HUDEP-2 (cell line): Measurements from ENCODE around the gene EDEM1.
A peak's percentile ranks its signal among the peaks of the same experiment; 100 is the strongest.

Experiments used
- DNase-seq, 76 experiments: peaks; one replicate each; lab custom pipeline; 2025; ENCODE audit not compliant: unreplicated experiment in 76 of 76; lab: John Stamatoyannopoulos, UW

EDEM1 gene

DNA sequence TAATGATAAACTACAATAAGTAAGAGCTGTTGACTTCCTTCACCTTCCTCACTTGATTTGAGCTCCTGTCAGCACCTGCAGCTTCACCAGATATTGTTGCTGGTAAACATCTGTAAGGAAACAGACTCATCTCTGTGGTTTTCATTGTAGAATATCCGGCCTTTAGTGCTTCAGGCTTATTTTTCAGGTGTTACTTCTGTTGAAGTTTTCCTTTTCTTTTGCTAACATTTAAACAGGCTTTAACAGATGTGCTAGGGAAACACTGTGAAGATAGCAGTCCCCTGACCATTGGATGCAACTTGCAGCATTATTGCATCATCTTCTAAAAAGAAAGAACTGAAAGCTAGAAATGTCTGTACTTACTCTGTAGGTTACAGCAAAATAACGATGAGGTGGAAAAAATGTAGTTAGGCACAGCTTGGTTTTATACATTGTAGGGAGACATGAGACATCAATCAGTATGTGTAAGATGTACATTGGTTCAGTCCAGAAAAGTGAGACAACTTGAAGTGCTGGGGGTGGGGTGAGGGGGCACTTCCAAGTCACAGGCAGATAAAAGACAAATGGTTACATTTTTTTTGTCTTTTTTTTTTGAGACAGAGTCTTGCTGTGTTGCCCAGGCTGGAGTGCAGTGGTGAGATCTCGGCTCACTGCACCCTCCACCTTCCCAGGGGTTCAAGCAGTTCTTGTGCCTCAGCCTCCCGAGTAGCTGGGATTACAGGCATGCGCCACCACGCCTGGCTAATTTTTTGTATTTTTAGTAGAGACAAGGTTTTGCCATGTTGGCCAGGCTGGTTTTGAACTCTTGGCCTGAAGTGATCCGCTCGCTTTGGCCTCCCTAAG lies 10.2 kb downstream of the EDEM1 start:
- no peak for DNase-seq

DNA sequence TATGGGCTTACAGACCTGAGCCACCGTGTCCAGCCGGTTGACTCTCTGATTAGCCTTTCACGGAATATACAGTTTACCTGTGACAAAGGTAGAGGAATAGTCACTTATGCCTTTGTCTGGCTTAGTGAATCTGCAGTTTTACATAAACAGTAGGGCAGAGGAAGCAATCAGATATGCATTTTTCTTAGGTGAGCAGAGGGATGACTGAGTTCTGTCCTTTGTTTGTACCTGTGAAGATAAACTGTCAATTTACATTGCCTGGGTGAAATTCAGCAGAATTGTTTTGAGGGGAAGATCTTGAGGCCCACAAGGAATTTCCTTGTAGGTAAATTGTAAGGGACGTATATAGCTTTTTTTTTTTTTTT lies 10.8 kb downstream of the EDEM1 start:
- no peak for DNase-seq

DNA sequence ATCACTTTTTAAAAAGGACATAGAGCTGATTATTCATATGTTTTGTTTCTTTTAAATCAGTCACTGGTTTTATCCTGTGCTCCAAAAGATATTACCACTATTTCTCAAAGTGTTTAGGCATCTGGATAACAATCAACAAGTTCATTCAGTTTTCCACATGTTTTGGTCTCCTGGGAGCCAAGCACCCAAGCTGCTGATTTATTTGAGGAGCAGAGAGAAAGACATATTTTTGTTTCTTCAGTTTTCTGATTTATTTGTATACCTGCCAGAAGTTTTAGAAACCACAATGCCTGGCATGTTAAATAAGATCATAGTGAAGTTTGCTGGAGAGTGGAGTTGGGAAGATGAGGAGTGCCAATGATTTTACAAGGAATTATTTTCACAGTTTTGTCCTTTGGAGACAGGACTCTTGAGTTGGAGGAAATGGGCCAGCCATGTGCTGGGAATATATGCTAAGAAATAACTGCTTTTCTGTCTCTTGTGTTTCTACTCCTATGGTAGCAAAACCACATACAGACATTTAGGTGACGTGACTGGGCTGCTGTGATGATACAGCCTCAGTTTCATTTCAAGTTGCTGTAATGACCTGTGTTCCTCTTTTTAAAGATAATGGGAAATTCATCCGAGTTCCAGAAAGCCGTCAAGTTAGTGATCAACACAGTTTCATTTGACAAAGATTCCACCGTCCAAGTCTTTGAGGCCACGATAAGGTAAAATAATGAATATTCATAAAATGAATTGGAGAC lies 11.7 kb downstream of the EDEM1 start:
- DNase-seq = no peak

DNA sequence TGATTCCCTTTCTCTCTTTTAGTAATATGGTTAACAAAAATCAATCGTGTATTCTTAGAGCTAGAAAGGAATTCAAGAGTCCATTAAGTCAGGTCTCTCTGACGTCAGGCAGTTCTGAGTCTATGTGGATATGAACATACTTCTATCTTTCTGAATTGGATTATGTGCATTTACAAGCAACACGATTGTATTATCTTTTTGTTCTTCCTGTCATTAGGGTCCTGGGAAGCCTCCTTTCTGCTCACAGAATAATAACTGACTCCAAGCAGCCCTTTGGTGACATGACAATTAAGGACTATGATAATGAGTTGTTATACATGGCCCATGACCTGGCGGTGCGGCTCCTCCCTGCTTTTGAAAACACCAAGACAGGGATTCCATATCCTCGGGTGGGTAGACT lies 14.0 kb downstream of the EDEM1 start:
- DNase-seq = no peak

DNA sequence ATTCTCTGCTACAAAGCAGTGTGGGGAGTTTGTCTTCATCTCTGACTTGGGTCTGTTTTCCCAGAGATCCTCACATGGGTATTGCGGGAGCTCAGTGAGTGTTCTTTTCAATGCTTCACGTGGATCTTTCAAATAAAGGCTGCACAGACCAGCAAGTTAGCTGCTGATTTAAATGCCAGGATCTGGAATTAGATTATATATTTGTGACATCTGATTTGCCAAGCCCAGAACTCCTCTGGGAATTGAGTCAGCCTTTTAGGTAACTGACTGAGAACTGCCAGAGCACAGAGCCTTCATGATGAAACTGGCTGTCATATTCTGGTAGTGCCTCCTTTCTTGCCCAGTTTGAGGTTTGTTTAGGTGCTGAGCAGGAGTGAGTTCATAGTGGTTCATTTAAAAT lies 14.7 kb downstream of the EDEM1 start:
- no peak for DNase-seq

DNA sequence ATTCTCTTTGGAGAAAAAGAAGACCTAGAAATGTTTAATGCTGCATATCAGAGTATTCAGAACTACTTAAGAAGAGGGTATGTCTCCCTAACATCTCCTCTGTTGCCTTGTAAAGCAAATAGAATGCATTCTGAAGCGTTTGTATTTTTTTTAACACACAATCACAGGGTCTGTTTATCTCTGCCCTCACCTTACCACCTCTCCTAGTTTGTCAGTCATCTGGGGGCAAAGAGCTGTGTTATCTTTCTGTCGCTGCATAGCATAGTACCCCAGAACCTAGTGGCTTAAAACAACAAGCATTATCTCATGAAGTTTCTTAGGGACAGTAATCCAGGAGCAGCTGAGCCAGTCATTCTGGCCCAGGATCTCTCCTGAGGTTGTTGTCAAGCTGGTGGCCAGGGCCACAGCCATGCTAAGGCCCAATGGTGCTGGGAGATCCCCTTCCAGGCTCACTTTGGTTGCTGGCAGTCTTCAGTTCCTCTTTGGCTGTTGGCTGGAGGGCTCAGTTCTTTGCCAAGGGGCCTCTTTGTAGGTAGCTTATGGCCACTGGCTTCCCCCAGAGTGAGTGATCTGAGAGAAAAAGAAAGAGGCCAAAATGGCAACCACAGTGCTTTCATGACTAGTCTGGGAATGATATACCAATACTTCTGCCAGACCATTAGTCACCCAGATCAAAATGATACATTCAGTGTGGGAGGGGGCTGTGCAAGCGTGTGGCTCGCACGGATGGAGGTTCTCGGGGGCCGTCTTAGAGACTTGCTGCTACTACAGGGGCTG lies 17.8 kb downstream of the EDEM1 start:
- DNase-seq = no peak

DNA sequence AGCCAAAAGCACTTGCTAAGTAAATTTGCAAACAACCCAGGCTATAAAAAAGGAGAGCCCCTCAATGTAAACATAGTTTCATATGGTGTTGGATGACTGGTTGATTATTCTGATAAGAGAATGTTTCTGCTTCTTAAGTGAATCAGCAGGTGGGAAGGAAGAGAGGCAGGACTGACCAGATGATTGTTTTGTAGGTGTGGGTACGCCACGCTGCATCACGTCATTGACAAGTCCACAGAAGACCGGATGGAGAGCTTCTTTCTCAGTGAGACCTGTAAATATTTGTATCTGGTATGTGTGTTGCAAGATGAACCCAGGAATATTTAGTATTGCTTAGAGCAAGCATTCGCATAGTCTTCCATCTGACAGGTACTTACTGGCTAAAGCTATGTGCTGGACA lies 23.4 kb downstream of the EDEM1 start:
- no peak for DNase-seq

DNA sequence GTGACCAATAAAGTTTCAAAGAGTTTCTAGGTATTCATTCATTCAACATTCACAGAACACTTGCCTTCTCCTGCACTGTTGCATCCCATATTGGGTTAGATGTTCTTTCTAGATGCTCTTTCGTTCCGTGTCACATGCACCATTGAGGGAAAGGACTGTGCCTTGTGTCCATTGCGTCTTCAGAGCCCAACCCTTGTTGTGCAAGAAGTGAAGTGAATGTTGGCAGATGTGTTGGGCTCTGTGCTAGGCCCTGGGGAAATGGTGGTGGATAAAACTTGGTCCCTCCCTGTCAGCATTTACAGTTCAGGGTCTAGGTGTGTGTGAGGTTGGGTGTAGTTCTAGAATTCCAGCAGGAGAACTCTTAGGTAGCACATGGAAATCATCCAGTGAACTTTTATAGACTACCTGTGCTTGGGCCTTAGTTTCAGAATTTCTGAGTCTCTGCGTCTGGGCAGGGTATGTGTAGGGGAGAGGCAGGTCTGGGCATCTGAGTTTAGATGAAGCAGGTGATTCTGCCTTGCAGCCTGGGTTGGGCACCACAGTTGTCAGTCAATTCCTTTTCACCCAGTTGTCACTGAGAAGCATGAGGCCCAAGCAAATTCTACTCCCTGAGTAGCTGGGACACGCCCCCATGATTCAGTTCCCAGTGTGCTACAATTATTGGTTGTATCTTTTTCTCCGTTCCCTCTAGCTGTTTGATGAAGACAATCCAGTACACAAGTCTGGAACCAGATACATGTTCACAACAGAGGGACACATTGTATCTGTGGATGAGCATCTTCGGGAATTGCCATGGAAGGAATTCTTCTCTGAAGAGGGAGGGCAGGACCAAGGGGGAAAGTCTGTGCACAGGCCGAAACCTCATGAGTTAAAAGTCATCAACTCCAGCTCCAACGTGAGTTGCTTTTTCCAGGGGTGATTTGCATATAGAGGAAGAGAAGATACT lies 25.4 kb downstream of the EDEM1 start:
- no peak for DNase-seq

DNA sequence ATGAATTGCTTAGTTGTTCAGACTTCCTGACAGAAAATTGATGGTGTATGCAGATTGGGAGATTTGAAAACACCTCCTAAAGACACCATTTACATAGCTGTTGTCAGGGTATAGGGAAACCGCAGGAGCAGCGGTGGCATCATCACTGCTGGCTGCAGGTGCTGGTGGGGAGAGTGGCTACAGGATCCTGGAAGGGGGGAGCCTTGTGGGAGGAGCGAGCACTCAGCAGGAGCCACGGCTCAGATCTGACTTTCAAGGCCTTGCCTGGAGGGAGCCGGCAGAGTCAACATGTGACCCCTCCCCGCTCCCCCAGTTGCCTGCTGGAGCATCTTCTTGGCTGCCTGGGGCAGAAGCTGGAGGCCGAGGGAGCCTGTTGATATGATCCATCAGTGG lies 26.1 kb downstream of the EDEM1 start:
- no peak for DNase-seq

DNA sequence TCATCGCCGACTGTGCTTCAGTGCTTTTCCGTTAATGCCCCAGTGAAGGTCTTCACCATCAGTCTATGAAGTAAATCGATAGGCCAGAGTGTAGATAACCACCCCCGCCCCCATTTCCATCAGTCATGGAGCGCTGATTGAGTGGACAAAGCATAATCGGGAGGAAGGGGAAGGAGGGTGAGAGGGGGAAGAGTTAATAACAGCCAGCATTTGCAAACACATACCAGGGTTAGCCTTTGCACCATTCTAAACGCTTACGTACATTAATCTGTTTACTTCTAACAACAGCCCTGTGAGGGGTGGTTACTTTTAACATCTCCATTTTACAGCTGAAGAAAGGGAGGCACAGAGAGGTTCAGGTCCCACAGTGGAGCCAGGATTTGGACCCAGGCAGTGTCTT lies 26.8 kb downstream of the EDEM1 start:
- DNase-seq = no peak

DNA sequence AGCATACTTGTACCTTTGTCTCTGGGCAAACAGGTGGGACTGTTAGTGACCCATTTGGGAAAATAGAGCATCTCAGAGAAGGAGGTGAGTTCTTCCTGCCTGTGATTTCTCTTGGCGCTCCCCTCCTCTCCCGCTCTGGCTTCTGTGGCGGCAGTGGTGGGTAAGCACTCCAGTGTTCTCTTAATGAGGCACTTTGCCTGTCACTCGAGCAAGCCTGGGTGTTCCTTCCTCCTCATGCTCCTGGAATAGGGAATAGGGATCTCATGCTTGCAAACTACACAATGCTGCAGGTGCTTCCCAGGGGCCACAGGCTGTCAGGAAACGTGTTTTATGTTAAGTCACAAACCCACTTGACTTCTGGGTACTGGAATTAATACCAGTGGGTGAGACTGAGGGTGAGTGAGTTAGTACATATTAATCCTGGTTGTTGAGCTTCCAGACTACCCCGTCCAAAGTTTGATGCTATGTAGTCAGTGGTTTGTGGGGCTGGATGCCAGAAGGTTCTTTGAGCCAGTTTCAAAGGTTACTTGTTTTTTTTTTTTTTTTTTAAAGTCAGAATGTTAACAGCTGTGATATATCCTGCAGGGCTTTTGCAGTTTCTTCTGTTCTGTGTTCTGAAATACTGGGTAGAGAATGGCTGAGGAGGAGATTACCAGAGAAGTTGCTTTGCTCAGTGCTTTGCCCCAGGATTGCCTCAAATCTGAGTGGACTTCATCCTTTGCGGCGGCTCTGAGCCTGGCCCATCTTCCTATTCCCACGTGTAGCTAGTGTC lies 30.5 kb downstream of the EDEM1 start:
- no peak for DNase-seq

DNA sequence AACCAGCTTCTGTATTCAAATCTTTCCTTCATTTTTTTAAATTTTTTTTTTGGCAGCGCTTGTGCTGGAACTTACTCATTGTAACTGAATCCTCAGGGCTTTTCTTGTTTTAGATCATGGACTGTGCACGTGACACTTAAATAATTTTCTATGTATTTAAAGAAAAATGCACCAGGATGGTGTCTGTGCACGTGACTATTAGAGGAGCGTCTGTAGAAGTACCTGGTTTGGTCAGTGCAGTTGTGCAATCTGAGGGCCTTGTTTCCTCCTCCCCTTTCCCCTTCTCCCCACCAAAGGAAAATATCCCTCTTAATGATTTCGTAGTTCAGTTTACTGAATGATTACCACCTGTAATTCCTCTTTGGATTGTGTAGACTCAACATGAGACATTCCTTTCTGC lies 31.3 kb downstream of the EDEM1 start:
- no peak for DNase-seq

DNA sequence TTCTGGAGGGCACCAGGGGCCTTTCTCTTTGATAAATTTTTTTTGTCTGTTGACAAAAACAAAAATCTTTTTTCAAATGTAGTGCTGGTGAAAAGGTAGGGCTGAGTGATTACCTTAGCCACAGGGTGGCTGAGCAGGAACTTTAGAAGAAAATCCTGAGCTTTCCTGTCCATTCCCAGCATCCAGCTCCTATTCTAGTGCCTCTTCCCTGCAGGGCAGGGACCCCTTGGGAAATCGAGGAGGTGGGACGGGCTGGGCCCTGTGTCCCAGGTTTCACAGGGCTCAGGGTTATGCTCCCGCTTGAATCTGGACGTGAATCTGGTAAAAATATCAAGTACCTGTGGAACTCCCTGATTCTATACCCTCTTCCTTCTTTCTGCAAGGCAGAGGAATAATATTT lies 31.7 kb downstream of the EDEM1 start:
- no peak for DNase-seq

DNA sequence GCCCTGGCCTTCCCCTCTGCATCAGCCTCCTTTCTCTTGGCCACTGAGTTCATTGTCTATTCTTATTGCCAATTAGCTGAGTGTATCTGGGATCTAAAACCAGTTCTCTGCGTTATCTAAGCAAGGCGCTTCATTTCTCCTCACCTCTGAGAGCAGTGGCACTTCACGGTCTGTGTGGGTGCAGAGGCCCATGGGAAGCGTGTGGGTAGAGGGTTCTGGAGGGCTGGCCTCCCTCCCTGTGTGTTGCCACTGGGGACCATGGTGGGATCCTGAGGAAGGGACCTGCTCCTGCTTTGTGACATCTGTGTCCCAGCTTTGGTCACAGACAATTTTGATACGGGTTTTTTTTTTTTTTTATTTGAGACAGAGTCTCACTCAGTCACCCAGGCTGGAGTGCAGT lies 32.7 kb downstream of the EDEM1 start:
- no peak for DNase-seq

DNA sequence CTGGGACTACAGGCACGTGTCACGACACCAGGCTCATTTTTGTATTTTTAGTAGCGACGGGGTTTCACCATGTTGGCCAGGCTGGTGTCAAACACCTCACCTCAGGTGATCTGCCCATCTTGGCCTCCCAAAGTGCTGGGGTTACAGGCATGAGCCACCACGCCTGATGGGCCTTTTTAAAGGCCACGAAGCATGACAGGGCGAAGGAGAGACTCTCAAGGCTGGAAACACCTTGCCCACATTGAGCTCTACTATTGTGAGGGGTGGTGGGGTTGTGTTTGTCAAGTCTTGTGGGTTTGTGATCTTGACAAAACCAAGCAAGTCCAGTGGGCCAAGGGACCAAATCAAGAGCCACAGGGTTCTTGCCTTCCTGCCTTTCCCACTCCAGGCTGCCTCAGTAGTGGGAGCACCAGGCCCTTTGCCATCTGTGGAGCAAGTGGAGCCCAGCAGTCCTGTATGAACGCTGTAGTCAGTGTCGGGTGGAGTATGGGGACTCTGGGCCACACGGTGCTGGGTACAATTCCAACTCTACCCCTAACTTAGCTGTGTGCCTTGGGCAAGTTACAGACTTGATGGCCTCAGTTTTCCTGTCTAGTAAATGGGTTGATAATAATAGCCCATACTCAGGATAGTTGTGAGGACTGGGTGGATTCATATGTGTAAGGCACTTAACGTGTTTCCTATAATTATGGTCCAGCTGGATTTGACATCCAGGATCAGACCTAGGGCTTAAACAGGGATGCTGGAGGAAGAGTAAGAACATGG lies 33.3 kb downstream of the EDEM1 start:
- DNase-seq = no peak

DNA sequence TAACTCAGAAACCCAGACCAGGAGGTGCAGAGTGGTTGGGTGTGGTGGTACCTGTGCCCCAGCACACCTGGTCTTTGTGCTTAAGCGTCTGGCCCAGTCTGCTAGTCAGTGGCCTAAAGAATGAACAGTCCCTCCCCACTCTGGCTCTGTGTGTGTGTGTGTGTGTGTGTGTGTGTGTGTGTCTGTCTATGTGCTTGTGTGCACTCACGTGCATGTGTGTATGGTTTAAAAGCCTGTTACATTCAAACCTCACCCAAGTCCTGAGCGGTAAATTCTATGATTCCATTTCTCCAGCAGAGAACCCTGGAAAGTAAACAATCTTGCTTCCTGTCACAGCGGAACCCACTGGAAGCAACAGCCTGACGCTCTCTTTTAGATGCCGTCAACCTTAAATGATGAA lies 34.2 kb downstream of the EDEM1 start:
- DNase-seq = no peak

DNA sequence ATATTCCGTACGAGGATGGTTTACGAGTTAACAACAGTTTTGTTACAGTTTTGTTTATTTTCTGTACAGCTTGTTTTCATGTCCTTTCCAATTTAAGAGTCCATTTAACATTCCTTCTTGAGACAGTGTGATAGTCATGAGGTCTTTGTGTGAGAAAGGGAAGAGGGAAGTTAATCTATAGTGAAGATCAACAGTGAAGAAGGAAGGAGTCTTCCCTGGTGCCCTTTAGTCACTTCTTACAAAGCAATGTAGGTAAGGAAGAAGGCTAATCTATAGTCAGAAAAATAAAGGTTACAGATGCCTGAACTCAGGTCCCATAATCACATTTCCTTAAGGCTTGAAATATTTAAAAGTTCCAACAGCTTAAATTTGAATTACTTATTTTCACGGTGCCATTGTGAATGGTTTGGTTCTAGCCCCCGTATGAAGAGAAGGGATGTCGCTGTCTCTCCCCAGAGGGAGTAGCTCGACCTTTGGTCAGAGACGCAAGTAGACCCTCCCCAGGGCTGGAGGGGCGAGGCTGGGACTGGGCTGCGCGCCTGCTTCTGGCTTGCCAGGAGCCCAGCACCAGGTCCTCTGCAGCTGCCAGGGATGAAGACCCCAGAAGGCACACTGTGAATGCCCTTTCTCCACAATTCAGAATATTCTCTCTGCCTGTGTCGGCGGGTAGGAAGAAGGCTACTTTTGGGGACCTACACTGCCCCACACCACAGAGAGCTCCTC lies 34.9 kb downstream of the EDEM1 start:
- no peak for DNase-seq

DNA sequence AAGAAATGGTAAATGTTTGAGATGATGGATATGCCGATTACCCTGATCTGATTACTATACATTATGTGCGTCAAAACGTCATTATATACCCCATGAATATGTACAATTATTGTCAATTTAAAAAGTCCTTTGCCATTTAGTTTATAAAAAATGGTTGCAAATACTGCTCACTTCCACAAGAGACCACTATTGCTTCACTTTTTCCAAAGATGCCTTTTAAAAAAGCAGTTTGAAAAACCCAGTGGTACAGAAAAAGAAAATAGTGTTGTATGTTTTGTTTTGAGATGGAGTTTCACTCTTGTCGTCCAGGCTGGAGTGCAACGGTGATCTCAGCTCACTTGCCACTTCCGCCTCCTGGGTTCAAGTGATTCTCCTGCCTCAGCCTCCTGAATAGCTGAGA lies 39.3 kb downstream of the EDEM1 start:
- peak in 1 of 76 experiments; percentile 5 for DNase-seq
